ENCODE results near the gene PLEKHH1.

DNA sequence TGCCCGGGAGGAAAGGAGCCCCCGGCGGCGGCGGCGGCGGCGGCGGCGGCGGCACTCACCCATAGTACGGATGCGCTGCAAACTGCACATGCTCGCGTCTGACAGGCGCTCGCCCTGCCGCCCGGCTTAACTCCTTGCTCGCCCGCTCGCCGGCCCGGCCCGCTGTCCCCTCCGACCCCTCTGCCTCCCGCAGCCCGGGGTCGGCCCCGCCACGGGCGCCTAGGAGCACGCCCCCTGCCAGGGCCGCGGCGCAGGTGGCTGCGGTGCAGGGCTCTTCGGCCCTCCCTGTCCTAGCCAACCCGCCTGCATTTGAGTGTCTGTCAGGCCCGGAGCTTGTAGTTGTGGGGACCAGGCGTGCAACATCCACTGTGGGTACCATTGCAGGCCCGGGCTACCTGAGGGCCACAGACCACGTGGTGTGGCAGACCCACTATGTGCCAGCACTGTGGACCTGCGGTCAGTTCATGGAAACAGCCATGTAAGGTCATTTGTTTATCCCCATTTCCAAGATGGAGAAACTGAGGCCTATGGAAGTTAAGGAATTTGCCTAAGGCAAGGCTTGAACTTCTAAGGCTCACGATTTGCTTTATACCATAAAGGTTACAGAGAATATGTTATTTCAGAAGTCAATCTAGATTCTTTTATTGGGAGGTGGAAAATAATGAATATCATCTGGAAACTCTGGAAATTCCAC lies 17.6 kb upstream of the PLEKHH1 start:
- TF ChIP-seq, protein P1, sequence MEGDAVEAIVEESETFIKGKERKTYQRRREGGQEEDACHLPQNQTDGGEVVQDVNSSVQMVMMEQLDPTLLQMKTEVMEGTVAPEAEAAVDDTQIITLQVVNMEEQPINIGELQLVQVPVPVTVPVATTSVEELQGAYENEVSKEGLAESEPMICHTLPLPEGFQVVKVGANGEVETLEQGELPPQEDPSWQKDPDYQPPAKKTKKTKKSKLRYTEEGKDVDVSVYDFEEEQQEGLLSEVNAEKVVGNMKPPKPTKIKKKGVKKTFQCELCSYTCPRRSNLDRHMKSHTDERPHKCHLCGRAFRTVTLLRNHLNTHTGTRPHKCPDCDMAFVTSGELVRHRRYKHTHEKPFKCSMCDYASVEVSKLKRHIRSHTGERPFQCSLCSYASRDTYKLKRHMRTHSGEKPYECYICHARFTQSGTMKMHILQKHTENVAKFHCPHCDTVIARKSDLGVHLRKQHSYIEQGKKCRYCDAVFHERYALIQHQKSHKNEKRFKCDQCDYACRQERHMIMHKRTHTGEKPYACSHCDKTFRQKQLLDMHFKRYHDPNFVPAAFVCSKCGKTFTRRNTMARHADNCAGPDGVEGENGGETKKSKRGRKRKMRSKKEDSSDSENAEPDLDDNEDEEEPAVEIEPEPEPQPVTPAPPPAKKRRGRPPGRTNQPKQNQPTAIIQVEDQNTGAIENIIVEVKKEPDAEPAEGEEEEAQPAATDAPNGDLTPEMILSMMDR (conservative IDR thresholded peaks at IDR 0.05 in 1 of 2, IDR thresholded peaks at IDR 0.05 in 1 of 2; ENCODE audit: extremely low read depth in 1 of 2, insufficient read depth in 1 of 2, low read depth in 1 of 2, low read length in 2 of 2), result no peak
- TF ChIP-seq EZH2 (IDR thresholded peaks at IDR 0.05; ENCODE audit: borderline replicate concordance, low read length), result no peak

All from mammary epithelial cell (primary cell).